ENCODE measurements around the gene ALS2. TPM values are rescaled to one million over a fixed set of nuclear protein-coding genes. Genes with fewer than 3 reads are reported as not detected.
"Not testable (repeated sequence)": the region's sequence is repeated elsewhere in the genome, so short reads cannot be mapped to it uniquely, and the experiment has no call there.

Gene ALS2
- total and polyA plus RNA-seq, 3 donors from 2014 or later = 14.0 to 19.2 (median 17.0) TPM

DNA sequence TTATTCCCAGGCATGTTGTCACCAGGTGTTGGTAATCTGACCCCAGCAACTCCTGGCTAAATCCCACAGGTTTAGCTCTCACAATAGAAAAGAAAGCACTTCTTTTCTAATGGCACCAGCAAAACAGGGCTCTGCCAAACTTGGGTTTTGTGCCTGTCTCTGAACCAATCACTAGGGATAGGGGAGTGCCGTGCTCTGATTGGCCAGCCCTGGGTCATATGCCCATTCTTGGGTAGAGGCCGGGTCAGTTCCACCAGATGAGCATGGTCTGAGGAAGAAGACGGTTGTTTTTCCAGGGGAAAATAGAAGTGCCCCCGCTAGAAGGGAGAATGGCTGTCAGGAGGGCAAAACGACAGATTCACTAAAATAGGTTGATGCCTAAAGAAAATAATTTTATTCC lies 40.3 kb upstream of the ALS2 start:
- DNase-seq = no peak
- Histone ChIP-seq H3K27ac (no peak overlapping the region), H3K27me3 (no peaks in the 10 kb centered on the region), H3K4me3 (no peak overlapping the region), H3K9me3 (no peaks in the 10 kb centered on the region), H3K36me3 (ENCODE audit: low read depth, missing control alignments) (no peaks in the 10 kb centered on the region), H3K4me1 (no peaks in the 10 kb centered on the region)
- no peak for TF ChIP-seq POLR2A (IDR thresholded peaks at IDR 0.05)
- TF ChIP-seq, protein P1, sequence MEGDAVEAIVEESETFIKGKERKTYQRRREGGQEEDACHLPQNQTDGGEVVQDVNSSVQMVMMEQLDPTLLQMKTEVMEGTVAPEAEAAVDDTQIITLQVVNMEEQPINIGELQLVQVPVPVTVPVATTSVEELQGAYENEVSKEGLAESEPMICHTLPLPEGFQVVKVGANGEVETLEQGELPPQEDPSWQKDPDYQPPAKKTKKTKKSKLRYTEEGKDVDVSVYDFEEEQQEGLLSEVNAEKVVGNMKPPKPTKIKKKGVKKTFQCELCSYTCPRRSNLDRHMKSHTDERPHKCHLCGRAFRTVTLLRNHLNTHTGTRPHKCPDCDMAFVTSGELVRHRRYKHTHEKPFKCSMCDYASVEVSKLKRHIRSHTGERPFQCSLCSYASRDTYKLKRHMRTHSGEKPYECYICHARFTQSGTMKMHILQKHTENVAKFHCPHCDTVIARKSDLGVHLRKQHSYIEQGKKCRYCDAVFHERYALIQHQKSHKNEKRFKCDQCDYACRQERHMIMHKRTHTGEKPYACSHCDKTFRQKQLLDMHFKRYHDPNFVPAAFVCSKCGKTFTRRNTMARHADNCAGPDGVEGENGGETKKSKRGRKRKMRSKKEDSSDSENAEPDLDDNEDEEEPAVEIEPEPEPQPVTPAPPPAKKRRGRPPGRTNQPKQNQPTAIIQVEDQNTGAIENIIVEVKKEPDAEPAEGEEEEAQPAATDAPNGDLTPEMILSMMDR (IDR thresholded peaks at IDR 0.05) = no peak
- intact Hi-C loops (cut with DNase I; ENCODE audit: low total_unique reads) = no loop called here
- 75 to 90% methylated on average over 5 of the region's 5 CpGs for WGBS, 2 donors

DNA sequence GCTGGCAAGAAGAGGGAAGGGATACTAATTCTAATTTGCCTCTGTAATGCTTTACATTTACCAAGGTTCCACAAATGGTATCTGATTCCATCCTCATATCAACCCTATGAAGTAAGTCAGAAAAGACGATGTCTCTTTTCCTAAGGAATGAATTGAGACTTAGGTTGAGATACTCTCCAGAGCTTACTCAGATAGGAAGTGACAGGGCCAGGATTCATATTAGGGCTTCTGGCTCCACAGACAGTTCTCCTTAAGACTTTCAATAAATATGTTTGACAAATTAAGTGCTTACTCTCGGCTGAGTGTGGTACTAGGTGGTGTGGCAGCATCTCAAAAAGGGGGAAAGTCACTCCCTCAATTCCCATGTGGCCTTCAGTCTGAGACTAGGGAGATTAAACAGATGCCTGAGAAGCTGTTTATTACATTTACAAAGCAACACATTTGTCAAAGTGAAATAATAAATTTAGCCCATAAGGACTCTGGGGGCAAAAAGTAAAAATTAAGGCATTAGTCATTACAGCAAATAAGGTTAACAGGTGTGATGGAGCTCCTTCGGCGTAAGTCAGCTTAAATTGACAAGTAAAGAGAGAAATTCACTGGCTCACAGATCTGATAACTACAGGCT lies 39.8 kb upstream of the ALS2 start:
- 82 to 86% methylated on average over 4 of the region's 4 CpGs for WGBS, 2 donors
- TF ChIP-seq, protein P1 (IDR thresholded peaks at IDR 0.05) = no peak
- TF ChIP-seq POLR2A (IDR thresholded peaks at IDR 0.05) = no peak
- Histone ChIP-seq H3K4me3 (no peak overlapping the region), H3K9me3 (no peaks in the 10 kb centered on the region), H3K4me1 (no peaks in the 10 kb centered on the region), H3K36me3 (ENCODE audit: low read depth, missing control alignments) (no peaks in the 10 kb centered on the region), H3K27me3 (no peaks in the 10 kb centered on the region), H3K27ac (no peak overlapping the region)
- intact Hi-C loops (cut with DNase I; ENCODE audit: low total_unique reads) = no loop called here
- no peak for DNase-seq

DNA sequence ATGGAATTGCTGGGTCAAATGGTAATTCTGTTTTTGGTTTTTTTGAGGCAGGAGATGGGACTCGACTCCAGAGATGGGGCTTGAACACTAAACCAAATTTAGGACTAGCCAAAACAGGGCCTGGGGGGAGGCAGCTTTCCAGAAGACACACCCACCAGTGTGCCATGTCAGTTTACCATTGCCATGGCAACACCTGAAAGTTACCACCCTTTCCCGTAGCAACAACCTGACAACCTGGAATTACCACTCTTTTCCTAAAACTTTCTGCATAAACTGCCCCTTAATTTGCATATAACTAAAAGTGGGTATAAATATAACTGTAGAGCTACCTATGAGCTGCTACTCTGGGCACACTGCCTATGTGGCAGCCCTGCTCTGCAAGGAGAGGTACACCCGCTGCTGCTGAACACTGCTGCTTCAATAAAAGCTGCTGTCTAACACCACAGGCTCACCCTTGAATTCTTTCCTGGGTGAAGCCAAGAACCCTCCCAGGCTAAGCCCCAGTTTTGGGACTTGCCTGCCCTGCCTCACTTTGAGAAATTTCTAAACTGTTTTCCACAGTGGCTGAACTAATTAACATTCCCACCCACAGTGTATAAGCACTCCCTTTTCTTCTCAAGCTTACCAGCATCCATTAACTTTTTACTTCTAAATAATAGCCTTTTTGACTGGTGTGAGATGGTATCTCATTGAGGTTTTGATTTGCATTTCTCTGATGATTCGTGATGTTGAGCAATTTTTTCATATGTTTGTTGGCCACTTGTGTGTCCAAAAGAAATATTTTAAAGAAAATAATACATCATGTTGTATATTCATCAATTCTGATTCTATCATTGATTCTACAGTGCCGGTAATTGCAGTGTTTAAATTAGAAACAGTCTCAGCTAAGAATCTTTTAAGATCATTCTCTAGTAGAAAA lies 36.2 kb upstream of the ALS2 start:
- no peak overlapping the region for H3K27ac ChIP-seq
- 93 to 96% methylated on average over 5 of the region's 5 CpGs for WGBS, 2 donors
- H3K27me3 ChIP-seq = no peaks in the 10 kb centered on the region
- H3K4me3 ChIP-seq = no peak overlapping the region
- no peaks in the 10 kb centered on the region for H3K4me1 ChIP-seq
- intact Hi-C loops (cut with DNase I; ENCODE audit: low total_unique reads) = no loop called here
- no peaks in the 10 kb centered on the region for H3K36me3 ChIP-seq (ENCODE audit: low read depth, missing control alignments)
- no peak for TF ChIP-seq POLR2A (IDR thresholded peaks at IDR 0.05)
- TF ChIP-seq, protein P1 (IDR thresholded peaks at IDR 0.05) = no peak
- no peak for DNase-seq
- no peaks in the 10 kb centered on the region for H3K9me3 ChIP-seq

DNA sequence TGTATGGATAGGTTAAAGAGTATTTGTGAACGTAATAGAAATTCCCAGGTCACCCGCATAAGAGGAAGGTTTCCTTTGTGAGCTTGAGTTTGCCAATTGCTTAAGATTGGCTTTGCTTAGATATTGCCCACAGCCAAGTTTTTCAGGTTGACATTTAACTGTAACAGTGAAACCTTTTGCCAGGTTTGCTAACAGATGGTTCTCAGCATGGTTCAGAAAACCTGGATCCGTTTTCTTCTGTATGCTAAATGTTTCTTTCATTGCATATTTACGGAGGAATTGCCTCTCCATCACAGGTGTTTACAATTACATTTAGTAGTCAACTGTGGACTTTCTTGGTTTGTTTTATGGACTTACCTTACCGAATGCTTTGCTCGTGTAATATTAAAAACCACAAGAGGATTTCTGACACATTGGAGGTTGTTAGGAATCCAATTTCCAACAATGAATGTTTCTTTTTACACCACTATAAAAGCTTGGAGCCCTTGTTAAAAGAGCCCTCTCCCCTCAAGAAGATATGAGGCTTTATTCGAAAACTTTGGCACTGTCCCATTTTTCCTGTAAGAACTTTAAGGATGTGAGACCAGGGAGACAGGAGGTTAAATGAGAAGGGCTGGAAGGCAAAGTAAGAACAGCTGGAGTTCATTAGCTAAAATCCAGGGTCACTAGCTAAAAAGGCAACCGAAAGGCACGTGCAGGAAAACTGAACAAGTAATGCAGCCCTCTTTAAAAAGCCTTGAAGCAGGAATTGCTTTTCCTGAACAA lies 33.4 kb upstream of the ALS2 start:
- Histone ChIP-seq H3K4me3 (no peak overlapping the region), H3K4me1 (no peaks in the 10 kb centered on the region), H3K9me3 (no peaks in the 10 kb centered on the region), H3K27ac (no peak overlapping the region), H3K36me3 (ENCODE audit: low read depth, missing control alignments) (no peaks in the 10 kb centered on the region), H3K27me3 (no peaks in the 10 kb centered on the region)
- intact Hi-C loops (cut with DNase I; ENCODE audit: low total_unique reads) = no loop called here
- TF ChIP-seq, protein P1 (IDR thresholded peaks at IDR 0.05) = no peak
- TF ChIP-seq POLR2A (IDR thresholded peaks at IDR 0.05) = no peak
- 67% methylated on average over 9 of the region's 9 CpGs for WGBS, 2 donors
- no peak for DNase-seq

DNA sequence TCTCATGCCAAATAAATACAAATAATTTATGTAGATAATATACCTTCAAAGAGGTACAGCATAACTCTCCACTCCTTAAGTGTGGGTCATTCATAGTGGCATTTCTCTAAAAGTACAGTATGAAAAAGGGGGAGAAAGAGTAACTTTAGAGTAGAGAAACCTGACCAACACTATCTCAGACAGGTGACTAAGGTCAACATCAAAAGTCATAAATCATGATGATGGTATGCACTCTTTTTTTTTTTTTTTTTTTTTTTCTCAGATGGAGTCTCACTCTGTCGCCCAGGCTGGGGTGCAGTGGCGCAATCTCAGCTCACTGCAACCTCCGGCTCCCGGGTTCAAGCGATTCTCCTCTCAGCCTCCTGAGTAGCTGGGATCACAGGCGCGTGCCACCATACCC lies 29.9 kb upstream of the ALS2 start:
- intact Hi-C loops (cut with DNase I; ENCODE audit: low total_unique reads); H3K27ac ChIP-seq; H3K9me3 ChIP-seq; H3K27me3 ChIP-seq; DNase-seq; H3K36me3 ChIP-seq (ENCODE audit: low read depth, missing control alignments); H3K4me3 ChIP-seq; H3K4me1 ChIP-seq: not testable (repeated sequence)
- 71 to 83% methylated on average over 7 of the region's 7 CpGs for WGBS, 2 donors

Data from testis (tissue), 3 donors.